ENCODE measurements around the gene IFNAR1. TPM values are rescaled to one million over a fixed set of nuclear protein-coding genes. Genes with fewer than 3 reads are reported as not detected.

Gene IFNAR1
- total and polyA plus RNA-seq, 2 donors from 2014 or later = 15.9 to 60.9 TPM

- H3K4me1 ChIP-seq (ENCODE audit: control insufficient read depth in 2 of 3, insufficient read depth in 2 of 3, low read depth in 1 of 3, low read length in 3 of 3) = peaks cover 0 to 9% (median 0%) of the 10 kb centered on the region in 3 donors
- intact Hi-C loops (cut with DNase I) = no loop called here
- H3K36me3 ChIP-seq (ENCODE audit: control insufficient read depth in 2 of 3, insufficient read depth in 3 of 3, low read length in 3 of 3) = no peaks in the 10 kb centered on the region
- H3K9ac ChIP-seq (ENCODE audit: low read length in 3 of 3) = no peak overlapping the region
- FAIRE-seq (no peak), DNase-seq (peak in 2 of 5 donors; percentile 47 to 92)
- peak overlapping the region in 2 of 3 donors; percentile 33 to 60 for H3K4me3 ChIP-seq (ENCODE audit: low read length in 3 of 3)
- H3K27me3 ChIP-seq (ENCODE audit: control insufficient read depth, insufficient read depth, low read length) = no peaks in the 10 kb centered on the region
- peak overlapping the region in 1 of 2 donors; percentile 20 for H3K27ac ChIP-seq (ENCODE audit: low read depth in 2 of 2, low read length in 2 of 2)
- TF ChIP-seq CTCF (IDR thresholded peaks at IDR 0.05; ENCODE audit: borderline replicate concordance, extremely low read depth, insufficient read depth) = no peak
- H3K9me3 ChIP-seq (ENCODE audit: control insufficient read depth in 2 of 3, insufficient read depth in 1 of 3, low read length in 3 of 3) = no peaks in the 10 kb centered on the region
Measured at GRCh38 chr21:33383056-33383888, 58.5 kb downstream of the IFNAR1 start.

GRCh38 chr21:33384841-33385331, 60.1 kb downstream of the IFNAR1 start:
- TF ChIP-seq CTCF (IDR thresholded peaks at IDR 0.05; ENCODE audit: borderline replicate concordance, extremely low read depth, insufficient read depth) = no peak
- Histone ChIP-seq H3K9ac (ENCODE audit: low read length in 3 of 3) (no peak overlapping the region), H3K36me3 (ENCODE audit: control insufficient read depth in 2 of 3, insufficient read depth in 3 of 3, low read length in 3 of 3) (no peaks in the 10 kb centered on the region), H3K27ac (ENCODE audit: low read depth in 2 of 2, low read length in 2 of 2) (no peak overlapping the region), H3K4me1 (ENCODE audit: control insufficient read depth in 2 of 3, insufficient read depth in 2 of 3, low read depth in 1 of 3, low read length in 3 of 3) (peaks cover 0 to 9% (median 0%) of the 10 kb centered on the region in 3 donors), H3K27me3 (ENCODE audit: control insufficient read depth, insufficient read depth, low read length) (no peaks in the 10 kb centered on the region), H3K9me3 (ENCODE audit: control insufficient read depth in 2 of 3, insufficient read depth in 1 of 3, low read length in 3 of 3) (no peaks in the 10 kb centered on the region), H3K4me3 (ENCODE audit: low read length in 3 of 3) (no peak overlapping the region)
- DNase-seq = peak in 2 of 5 donors; percentile 36 to 52
- FAIRE-seq = no peak
- intact Hi-C loops (cut with DNase I) = no loop called here

DNA sequence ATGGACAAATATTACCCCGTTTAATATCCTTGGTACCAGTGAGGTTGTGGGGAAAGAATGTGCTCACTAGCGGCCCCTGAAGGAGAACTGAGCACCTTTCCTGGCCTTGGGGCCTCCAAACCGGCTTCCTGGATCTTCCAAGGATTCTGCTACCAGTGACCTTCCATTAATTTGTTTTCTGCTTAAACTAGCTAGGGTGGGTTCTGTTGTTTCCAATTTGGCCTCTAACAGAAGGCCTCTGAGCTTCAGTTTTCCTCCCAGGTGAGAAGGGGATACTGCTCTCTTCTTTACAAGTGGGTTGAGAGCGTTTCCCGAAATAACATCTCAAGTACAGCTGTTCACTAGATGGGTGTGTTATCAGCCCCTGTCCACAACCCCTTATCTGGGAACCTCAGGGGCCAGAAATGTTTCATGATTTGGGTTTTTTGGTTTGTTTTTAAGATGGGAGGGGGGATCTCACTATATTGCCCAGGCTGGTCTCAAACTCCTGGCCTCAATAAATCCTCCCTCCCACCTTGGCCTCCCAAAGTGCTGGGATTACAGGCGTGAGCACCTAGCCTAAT, 61.5 kb downstream of the IFNAR1 start:
- H3K36me3 ChIP-seq (ENCODE audit: control insufficient read depth in 2 of 3, insufficient read depth in 3 of 3, low read length in 3 of 3) = no peaks in the 10 kb centered on the region
- no peak overlapping the region for H3K4me3 ChIP-seq (ENCODE audit: low read length in 3 of 3)
- no peaks in the 10 kb centered on the region for H3K9me3 ChIP-seq (ENCODE audit: control insufficient read depth in 2 of 3, insufficient read depth in 1 of 3, low read length in 3 of 3)
- FAIRE-seq (no peak), DNase-seq (no peak)
- intact Hi-C loops (cut with DNase I) = no loop called here
- no peak overlapping the region for H3K9ac ChIP-seq (ENCODE audit: low read length in 3 of 3)
- TF ChIP-seq CTCF (IDR thresholded peaks at IDR 0.05; ENCODE audit: borderline replicate concordance, extremely low read depth, insufficient read depth) = no peak
- no peak overlapping the region for H3K27ac ChIP-seq (ENCODE audit: low read depth in 2 of 2, low read length in 2 of 2)
- peaks cover 0 to 9% (median 0%) of the 10 kb centered on the region in 3 donors for H3K4me1 ChIP-seq (ENCODE audit: control insufficient read depth in 2 of 3, insufficient read depth in 2 of 3, low read depth in 1 of 3, low read length in 3 of 3)
- H3K27me3 ChIP-seq (ENCODE audit: control insufficient read depth, insufficient read depth, low read length) = no peaks in the 10 kb centered on the region
